Lung (tissue), 12 donors: ENCODE measurements around the gene TAS2R46. TPM values are rescaled to one million over a fixed set of nuclear protein-coding genes. Genes with fewer than 3 reads are reported as not detected.

Experiments used
- ATAC-seq: fragments of 200-7000 bp; cut with Tn5 transposase; one replicate; pipeline ENCODE4 v1.9.1; 2020; ENCODE audit warnings: moderate number of reproducible peaks; ENCODE audit not compliant: insufficient read depth, low FRiP score
- DNase-seq, 3 donors: peaks; one replicate each; pipeline ENCODE4 v3.0.0-alpha.2; 2013 to 2017
- H3K27ac ChIP-seq, 2 donors: one replicate each; pipeline ENCODE4 v1.5.1; 2013; ENCODE audit warnings: mild to moderate bottlenecking in 2 of 2, moderate library complexity in 2 of 2, control low read depth in 1 of 2, inconsistent platforms in 1 of 2, low read depth in 1 of 2, low read length in 1 of 2
- H3K27me3 ChIP-seq, 3 donors: one replicate each; pipeline ENCODE4 v1.5.1; 2013; ENCODE audit warnings: low read length in 2 of 3; ENCODE audit not compliant: control insufficient read depth in 3 of 3, insufficient read depth in 3 of 3
- H3K36me3 ChIP-seq, 4 donors: one replicate each; pipeline ENCODE4 v1.5.1; 2013; ENCODE audit warnings: low read length in 4 of 4, mild to moderate bottlenecking in 1 of 4, moderate library complexity in 1 of 4; ENCODE audit not compliant: control insufficient read depth in 4 of 4, insufficient read depth in 4 of 4
- H3K4me1 ChIP-seq, 5 donors: one replicate each; pipeline ENCODE4 v1.5.1; 2013; ENCODE audit warnings: low read length in 5 of 5, mild to moderate bottlenecking in 2 of 5, moderate library complexity in 1 of 5; ENCODE audit not compliant: control insufficient read depth in 5 of 5, insufficient read depth in 5 of 5
- H3K4me3 ChIP-seq: one replicate; pipeline ENCODE4 v1.5.1; 2013; ENCODE audit warnings: mild to moderate bottlenecking, control low read depth, moderate library complexity
- H3K9ac ChIP-seq, 2 donors: one replicate each; pipeline ENCODE4 v1.5.1; 2013; ENCODE audit warnings: low read length in 2 of 2, control low read depth in 1 of 2; ENCODE audit not compliant: insufficient read depth in 1 of 2
- H3K9me3 ChIP-seq, 4 donors: one replicate each; pipeline ENCODE4 v1.5.1; 2013; ENCODE audit warnings: low read length in 3 of 4, mild to moderate bottlenecking in 1 of 4, moderate library complexity in 1 of 4; ENCODE audit not compliant: control insufficient read depth in 4 of 4, insufficient read depth in 3 of 4
- CTCF ChIP-seq: IDR thresholded peaks from 2 replicates; pipeline ENCODE4 v1.5.1; 2012; ENCODE audit warnings: mild to moderate bottlenecking; ENCODE audit errors: control extremely low read depth, extremely low read depth
- WGBS, 2 donors: extraction: QIAGEN DNeasy Blood & Tissue Kit; methylation state at CpG; one replicate each; pipeline ENCODE4 v1.1.7; 2013; 5-methylcytosine and 5-hydroxymethylcytosine counted together
- polyA plus RNA-seq, 2 donors: library from polyadenylated mRNA; stranded (reverse); fragments of 200-250 nt; gene quantifications; one replicate each; pipeline ENCODE4 v1.2.1, GENCODE V29; 2013
- total RNA-seq, 2 donors: library from RNA; depleted of rRNA in 1 of 2; stranded (reverse); fragments of >200 nt in 1 of 2; gene quantifications; one replicate each; pipeline ENCODE4 v1.2.1, GENCODE V29; 2014 to 2021
- donor health status: control.
- donor health status: control.
- donor health status: Bipolar disorder and iron deficiency.
- donor health status: healthy.
- donor health status: DM: yes; HTN: yes; CAD: no.

TAS2R46 gene
- total and polyA plus RNA-seq, 4 donors, result 1.6 to 11.2 TPM; not detected in 2

- H3K9me3 ChIP-seq, result no peaks in the 10 kb centered on the region
- peaks cover 0 to 7% (median 3%) of the 10 kb centered on the region in 4 donors for H3K36me3 ChIP-seq
- no peak for TF ChIP-seq CTCF
- no peak within 1 kb of the TSS for H3K4me3 ChIP-seq
- ATAC-seq, result no peak
- 98 to 99% methylated on average over 6 of the region's 6 CpGs for WGBS, 2 donors
- DNase-seq, result no peak
- H3K4me1 ChIP-seq, result no peaks in the 10 kb centered on the region
- H3K27ac ChIP-seq, result no peak within 1 kb of the TSS
- H3K27me3 ChIP-seq, result no peaks in the 10 kb centered on the region
- H3K9ac ChIP-seq, result no peak within 1 kb of the TSS
Measured at GRCh38 chr12:11031307-11031706, 30.8 kb downstream of the TAS2R46 start, which contains the start of gene TAS2R31. Gene TAS2R31 (minus strand): TSS chr12:11031407. CDS start chr12:11031335, 72 bp downstream.

- Histone ChIP-seq H3K27ac (no peak overlapping the region), H3K36me3 (peaks cover 0 to 11% (median 3%) of the 10 kb centered on the region in 4 donors), H3K4me1 (peaks cover 0 to 3% (median 0%) of the 10 kb centered on the region in 5 donors), H3K27me3 (no peaks in the 10 kb centered on the region), H3K4me3 (no peak overlapping the region), H3K9me3 (no peaks in the 10 kb centered on the region), H3K9ac (no peak overlapping the region)
- ATAC-seq (no peak), DNase-seq (no peak)
- no peak for TF ChIP-seq CTCF
- WGBS, 2 donors, result 96% methylated on average over 6 of the region's 6 CpGs
Measured at GRCh38 chr12:11026118-11026517, 36.0 kb downstream of the TAS2R46 start.

- H3K9me3 ChIP-seq, result no peaks in the 10 kb centered on the region
- H3K36me3 ChIP-seq, result peaks cover 0 to 11% (median 3%) of the 10 kb centered on the region in 4 donors
- peaks cover 0 to 3% (median 0%) of the 10 kb centered on the region in 5 donors for H3K4me1 ChIP-seq
- no peak for TF ChIP-seq CTCF
- DNase-seq, result no peak
- H3K27me3 ChIP-seq, result no peaks in the 10 kb centered on the region
- H3K9ac ChIP-seq, result no peak overlapping the region
- ATAC-seq, result no peak
- WGBS, 2 donors, result 83 to 91% methylated on average over 2 of the region's 2 CpGs
- no peak overlapping the region for H3K27ac ChIP-seq
- H3K4me3 ChIP-seq, result no peak overlapping the region
Measured at GRCh38 chr12:11023387-11023786, 38.7 kb downstream of the TAS2R46 start.

- DNase-seq (no peak), ATAC-seq (no peak)
- Histone ChIP-seq H3K9me3 (no peaks in the 10 kb centered on the region), H3K36me3 (peaks cover 0 to 5% (median 1%) of the 10 kb centered on the region in 4 donors), H3K27ac (no peak within 1 kb of the TSS), H3K4me3 (no peak within 1 kb of the TSS), H3K4me1 (peaks cover 0 to 3% (median 0%) of the 10 kb centered on the region in 5 donors), H3K27me3 (no peaks in the 10 kb centered on the region), H3K9ac (no peak within 1 kb of the TSS)
- 85 to 95% methylated on average over 1 of the region's 1 CpG for WGBS, 2 donors
- TF ChIP-seq CTCF, result no peak
Measured at GRCh38 chr12:11022520-11022919, 39.6 kb downstream of the TAS2R46 start, which contains the start of gene TAS2R19. Gene TAS2R19 (minus strand): TSS chr12:11022620. CDS start chr12:11022571, 49 bp downstream.
